A549 (cell line): ENCODE data around the gene FOXP1.

Experiments
- EP300 ChIP-seq, 2 experiments: fragments of >200 bp; sonication (Bioruptor Twin); formaldehyde crosslinking; IDR thresholded peaks; 2 replicates in 1 of 2; 3 replicates in 1 of 2; pipeline ENCODE4 v1.6.1; 2016 to 2017
- ESRRA ChIP-seq: fragments of 150-350 bp; IDR thresholded peaks from 2 replicates; pipeline ENCODE4 v1.6.1; 2014; ENCODE audit warnings: mild to moderate bottlenecking, low read length, borderline replicate concordance
- HDAC2 ChIP-seq: fragments of 200-600 bp; sonication (generic); IDR thresholded peaks from 2 replicates; pipeline ENCODE4 v1.6.1; 2016
- HOXA7 ChIP-seq: fragments of 250-450 bp; sonication (Bioruptor Pico); IDR thresholded peaks from 2 replicates; pipeline ENCODE4 v1.5.0; 2020; ENCODE audit warnings: mild to moderate bottlenecking, moderate library complexity
- MAFK ChIP-seq: fragments of 450-650 bp; IDR thresholded peaks from 2 replicates; pipeline ENCODE4 v1.6.1; 2014; ENCODE audit not compliant: partially characterized antibody
- POLR2A ChIP-seq: IDR thresholded peaks from 2 replicates; pipeline ENCODE4 v1.6.1; 2012; ENCODE audit warnings: mild to moderate bottlenecking, low read length
- RAD21 ChIP-seq, 2 experiments: fragments of >200 bp in 1 of 2; sonication (Bioruptor Twin) in 1 of 2; formaldehyde crosslinking in 1 of 2; IDR thresholded peaks in 1 of 2; conservative IDR thresholded peaks in 1 of 2; 2 replicates in 1 of 2; 3 replicates in 1 of 2; pipeline ENCODE4 v1.6.1; 2012 to 2018; ENCODE audit warnings: inconsistent platforms in 1 of 2
- RFX5 ChIP-seq: fragments of 450-650 bp; IDR thresholded peaks from 2 replicates; pipeline ENCODE4 v1.7.1; 2014; ENCODE audit warnings: antibody characterized with exemption, mild to moderate bottlenecking, moderate library complexity
- SMC3 ChIP-seq: fragments of >200 bp; sonication (Bioruptor Twin); formaldehyde crosslinking; IDR thresholded peaks from 3 replicates; pipeline ENCODE4 v1.6.1; 2018; ENCODE audit warnings: inconsistent platforms
- TP53 ChIP-seq: fragments of 250-450 bp; sonication (Bioruptor Pico); IDR thresholded peaks from 2 replicates; pipeline ENCODE4 v1.5.0; 2021; ENCODE audit warnings: mild to moderate bottlenecking, moderate library complexity
- TF ChIP-seq, protein P1 (sequence below): IDR thresholded peaks from 2 replicates; pipeline ENCODE4 v1.6.1; 2012
- TF ChIP-seq, protein P2 (sequence below): fragments of >200 bp; sonication (Bioruptor Twin); formaldehyde crosslinking; IDR thresholded peaks from 3 replicates; pipeline ENCODE4 v1.5.1; 2016
- TF ChIP-seq, protein P3 (sequence below): fragments of 450-650 bp; IDR thresholded peaks from 2 replicates; pipeline ENCODE4 v1.6.1; 2014; ENCODE audit warnings: antibody characterized with exemption
- TF ChIP-seq, protein P4 (sequence below): IDR thresholded peaks from 2 replicates; pipeline ENCODE4 v1.6.1; 2012; ENCODE audit warnings: low read depth, borderline replicate concordance

DNA sequence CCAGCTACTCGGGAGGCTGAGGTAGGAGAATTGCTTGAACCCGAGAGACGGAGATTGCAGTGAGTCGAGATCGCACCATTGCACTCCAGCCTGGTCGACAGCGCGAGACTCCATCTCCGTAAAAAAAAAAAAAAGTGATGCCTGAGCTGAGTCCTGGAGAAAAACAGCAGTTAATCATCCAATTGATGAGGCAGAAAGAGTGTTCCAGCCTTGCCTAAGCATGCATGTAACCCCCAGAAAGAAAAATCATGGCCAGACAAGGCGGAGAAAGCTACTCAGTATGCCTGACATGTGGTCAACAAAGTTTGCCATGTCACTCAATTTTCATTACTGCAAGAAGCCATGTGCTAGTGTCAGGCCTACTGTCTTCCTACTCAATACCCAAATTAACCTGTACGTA lies 678.0 kb downstream of the FOXP1 start:
- TF ChIP-seq, protein P1, sequence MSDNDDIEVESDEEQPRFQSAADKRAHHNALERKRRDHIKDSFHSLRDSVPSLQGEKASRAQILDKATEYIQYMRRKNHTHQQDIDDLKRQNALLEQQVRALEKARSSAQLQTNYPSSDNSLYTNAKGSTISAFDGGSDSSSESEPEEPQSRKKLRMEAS, result no peak
- TF ChIP-seq EP300 (IDR thresholded peaks at IDR 0.05), result no peak
- TF ChIP-seq, protein P2, sequence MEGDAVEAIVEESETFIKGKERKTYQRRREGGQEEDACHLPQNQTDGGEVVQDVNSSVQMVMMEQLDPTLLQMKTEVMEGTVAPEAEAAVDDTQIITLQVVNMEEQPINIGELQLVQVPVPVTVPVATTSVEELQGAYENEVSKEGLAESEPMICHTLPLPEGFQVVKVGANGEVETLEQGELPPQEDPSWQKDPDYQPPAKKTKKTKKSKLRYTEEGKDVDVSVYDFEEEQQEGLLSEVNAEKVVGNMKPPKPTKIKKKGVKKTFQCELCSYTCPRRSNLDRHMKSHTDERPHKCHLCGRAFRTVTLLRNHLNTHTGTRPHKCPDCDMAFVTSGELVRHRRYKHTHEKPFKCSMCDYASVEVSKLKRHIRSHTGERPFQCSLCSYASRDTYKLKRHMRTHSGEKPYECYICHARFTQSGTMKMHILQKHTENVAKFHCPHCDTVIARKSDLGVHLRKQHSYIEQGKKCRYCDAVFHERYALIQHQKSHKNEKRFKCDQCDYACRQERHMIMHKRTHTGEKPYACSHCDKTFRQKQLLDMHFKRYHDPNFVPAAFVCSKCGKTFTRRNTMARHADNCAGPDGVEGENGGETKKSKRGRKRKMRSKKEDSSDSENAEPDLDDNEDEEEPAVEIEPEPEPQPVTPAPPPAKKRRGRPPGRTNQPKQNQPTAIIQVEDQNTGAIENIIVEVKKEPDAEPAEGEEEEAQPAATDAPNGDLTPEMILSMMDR, result no peak
- TF ChIP-seq HOXA7 (CRISPR knock-in tag), result no peak
- TF ChIP-seq POLR2A, result no peak
- TF ChIP-seq RAD21 (conservative IDR thresholded peaks at IDR 0.05 in 1 of 2, IDR thresholded peaks at IDR 0.05 in 1 of 2), result no peak
- TF ChIP-seq SMC3, result no peak
- no peak for TF ChIP-seq HDAC2
- TF ChIP-seq RFX5, result no peak
- TF ChIP-seq, protein P3, sequence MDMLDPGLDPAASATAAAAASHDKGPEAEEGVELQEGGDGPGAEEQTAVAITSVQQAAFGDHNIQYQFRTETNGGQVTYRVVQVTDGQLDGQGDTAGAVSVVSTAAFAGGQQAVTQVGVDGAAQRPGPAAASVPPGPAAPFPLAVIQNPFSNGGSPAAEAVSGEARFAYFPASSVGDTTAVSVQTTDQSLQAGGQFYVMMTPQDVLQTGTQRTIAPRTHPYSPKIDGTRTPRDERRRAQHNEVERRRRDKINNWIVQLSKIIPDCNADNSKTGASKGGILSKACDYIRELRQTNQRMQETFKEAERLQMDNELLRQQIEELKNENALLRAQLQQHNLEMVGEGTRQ, result no peak
- no peak for TF ChIP-seq TP53 (CRISPR knock-in tag)
- TF ChIP-seq MAFK, result no peak
- TF ChIP-seq, protein P4, sequence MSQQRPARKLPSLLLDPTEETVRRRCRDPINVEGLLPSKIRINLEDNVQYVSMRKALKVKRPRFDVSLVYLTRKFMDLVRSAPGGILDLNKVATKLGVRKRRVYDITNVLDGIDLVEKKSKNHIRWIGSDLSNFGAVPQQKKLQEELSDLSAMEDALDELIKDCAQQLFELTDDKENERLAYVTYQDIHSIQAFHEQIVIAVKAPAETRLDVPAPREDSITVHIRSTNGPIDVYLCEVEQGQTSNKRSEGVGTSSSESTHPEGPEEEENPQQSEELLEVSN, result no peak
- no peak for TF ChIP-seq ESRRA
